ENCODE data around the gene ITGA7.
"Not testable (repeated sequence)": the region's sequence is repeated elsewhere in the genome, so short reads cannot be mapped to it uniquely, and the experiment has no call there.

The ITGA7 gene

GRCh38 chr12:55681142-55682077 lies 26.3 kb downstream of the ITGA7 start:
- DNase-seq (ENCODE audit: low read depth in 2 of 2) = no peak

DNA sequence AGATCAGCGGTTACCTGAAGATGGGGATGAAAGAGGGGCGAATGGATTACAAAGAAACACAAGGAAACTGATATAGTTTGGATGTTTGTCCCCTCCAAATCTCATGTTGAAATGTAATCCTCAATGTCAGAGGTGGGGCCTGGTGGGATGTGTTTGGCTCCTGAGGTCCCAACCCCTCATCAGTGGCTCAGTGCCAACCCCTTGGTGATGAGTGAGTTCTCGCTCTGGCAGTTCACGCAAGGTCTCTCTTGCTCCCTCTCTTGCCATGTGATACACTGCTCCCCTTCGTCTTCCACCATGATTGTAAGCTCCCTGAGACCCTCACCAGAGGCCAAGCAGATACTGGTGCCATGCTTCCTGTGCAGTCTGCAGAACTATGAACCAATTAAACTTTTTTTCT lies 28.0 kb downstream of the ITGA7 start:
- DNase-seq (ENCODE audit: low read depth in 2 of 2) = no peak

GRCh38 chr12:55676707-55677106 lies 31.0 kb downstream of the ITGA7 start:
- no peak for DNase-seq (ENCODE audit: low read depth in 2 of 2)

- no peak for DNase-seq (ENCODE audit: low read depth in 2 of 2)
These were observed 32.0 kb downstream of the ITGA7 start for GRCh38 chr12:55675666-55676065.

- no peak for DNase-seq (ENCODE audit: low read depth in 2 of 2)
These were observed 34.1 kb downstream of the ITGA7 start for GRCh38 chr12:55673638-55674037.

DNA sequence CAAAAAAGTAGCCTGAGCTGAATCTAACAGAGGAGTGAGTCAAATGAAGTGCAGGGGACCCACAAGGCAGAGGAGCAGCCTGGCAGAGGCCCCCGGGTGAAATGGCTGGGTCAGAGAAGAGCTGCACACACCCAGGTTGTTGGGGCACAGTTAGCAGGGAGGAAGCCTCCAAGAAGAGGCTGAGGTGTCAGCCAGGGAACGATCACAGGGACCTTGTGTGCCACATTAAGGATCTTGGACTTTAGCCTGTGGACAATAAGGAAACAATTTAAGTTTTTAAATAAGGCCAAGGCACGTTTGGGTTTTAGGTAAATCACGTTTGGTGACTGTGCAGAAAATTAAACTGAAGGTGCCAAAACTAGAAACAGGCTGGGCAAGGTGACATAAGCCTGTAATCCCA lies 36.0 kb downstream of the ITGA7 start:
- no peak for DNase-seq (ENCODE audit: low read depth in 2 of 2)

- DNase-seq (ENCODE audit: low read depth in 2 of 2) = no peak
These were observed 37.4 kb downstream of the ITGA7 start for GRCh38 chr12:55670276-55670675.

- DNase-seq (ENCODE audit: low read depth in 2 of 2) = no peak
These were observed 41.2 kb downstream of the ITGA7 start for GRCh38 chr12:55666508-55666907.

DNA sequence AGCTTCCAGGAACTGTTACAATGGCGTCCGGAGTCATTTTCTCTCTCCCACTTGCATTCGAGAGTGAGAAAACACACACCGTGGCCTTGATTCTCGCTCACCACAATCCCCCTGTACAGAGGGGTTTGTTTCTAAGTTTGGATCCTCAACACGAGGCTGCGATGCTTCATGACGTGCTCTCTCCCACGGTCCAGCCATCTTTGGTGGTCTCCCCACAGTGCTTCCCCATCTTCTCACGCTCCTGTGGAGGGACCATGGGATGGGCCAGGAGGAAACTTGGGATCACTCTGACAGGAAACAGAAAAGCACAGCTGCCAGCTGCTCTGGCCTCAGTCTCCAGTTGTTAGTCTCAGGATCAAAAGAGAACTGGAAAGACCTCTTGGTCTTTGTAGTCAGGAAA lies 42.9 kb downstream of the ITGA7 start:
- DNase-seq (ENCODE audit: low read depth in 2 of 2) = no peak

DNA sequence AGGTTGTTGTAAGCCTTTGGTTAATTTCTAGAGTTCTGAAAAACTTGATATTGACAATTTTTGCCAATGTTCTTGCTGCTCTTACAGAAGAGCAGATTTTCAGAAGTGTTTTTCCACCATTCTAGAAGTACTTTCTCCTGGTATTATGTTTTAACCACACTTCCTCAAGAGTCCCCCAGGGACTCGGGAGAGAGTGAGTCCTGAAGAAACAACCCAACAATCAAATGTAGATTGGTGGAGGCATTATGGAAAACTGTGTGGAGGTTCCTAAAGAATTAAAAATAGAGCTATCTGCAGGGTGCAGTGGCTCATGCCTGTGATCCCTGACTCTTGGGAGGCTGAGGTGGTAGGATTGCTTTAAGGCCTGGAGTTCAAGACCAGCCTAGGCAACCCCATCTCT lies 44.3 kb downstream of the ITGA7 start:
- no peak for DNase-seq (ENCODE audit: low read depth in 2 of 2)

- DNase-seq (ENCODE audit: low read depth in 2 of 2) = no peak
These were observed 48.0 kb downstream of the ITGA7 start for GRCh38 chr12:55659486-55660385.

DNA sequence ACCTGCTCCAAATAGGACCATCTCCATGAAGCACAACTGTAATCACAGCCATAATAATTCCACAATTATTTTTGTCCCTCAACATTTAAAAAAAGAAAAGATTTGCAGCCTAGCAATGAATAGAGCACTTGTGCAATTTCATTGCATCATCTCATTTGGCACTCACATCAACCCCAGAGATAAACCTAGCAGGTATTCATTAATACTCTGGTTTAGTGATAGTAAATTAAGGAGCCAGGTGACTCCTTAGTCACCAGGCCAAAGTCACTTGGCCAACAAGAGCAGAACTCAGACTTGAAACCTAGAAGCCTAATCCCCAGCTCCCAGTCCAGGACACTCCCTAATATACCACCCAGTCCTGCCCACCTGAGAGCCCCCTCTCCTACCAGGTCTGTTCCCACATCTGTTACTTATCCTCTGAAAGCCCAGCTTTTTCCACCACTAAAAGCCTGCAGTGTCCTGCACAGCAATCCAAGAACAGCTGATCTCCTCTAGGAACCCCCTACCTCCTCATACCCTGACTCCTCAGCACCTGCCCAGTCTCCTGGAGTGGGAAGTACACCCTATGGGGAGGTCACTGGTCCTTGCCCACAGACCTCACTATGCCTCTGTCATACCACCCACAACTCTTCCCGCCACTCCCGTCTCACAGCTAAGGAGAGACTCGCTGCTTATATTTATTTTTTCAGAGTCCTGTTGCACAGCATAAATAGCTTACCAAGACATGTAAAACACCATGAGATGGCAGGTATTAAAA lies 48.9 kb downstream of the ITGA7 start:
- DNase-seq (ENCODE audit: low read depth in 2 of 2) = no peak

- no peak for DNase-seq (ENCODE audit: low read depth in 2 of 2)
These were observed 49.5 kb downstream of the ITGA7 start for GRCh38 chr12:55658212-55658611.

- DNase-seq (ENCODE audit: low read depth in 2 of 2) = no peak
These were observed 50.5 kb downstream of the ITGA7 start for GRCh38 chr12:55657212-55657611.

GRCh38 chr12:55654511-55655214 lies 53.0 kb downstream of the ITGA7 start:
- DNase-seq (ENCODE audit: low read depth in 2 of 2) = no peak

DNA sequence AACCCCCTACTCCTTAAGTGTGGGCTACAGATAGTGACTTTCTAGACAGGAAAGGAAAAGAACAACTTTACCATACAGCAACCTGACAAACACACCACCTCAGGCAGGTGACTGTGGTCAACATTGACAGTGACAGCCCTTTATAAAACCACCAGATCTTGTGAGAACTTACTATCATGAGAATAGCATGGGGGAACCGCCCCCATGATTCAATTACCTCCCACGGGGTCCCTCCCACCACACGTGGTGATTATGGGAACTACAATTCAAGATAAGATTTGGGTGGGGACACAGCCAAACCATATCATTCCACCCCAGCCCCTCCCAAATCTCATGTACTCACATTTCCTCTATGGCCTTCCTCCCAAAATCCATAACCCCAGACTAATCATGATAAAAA lies 54.7 kb downstream of the ITGA7 start:
- no peak for DNase-seq (ENCODE audit: low read depth in 2 of 2)

- peak in 1 of 2 experiments; percentile 17 for DNase-seq (ENCODE audit: low read depth in 2 of 2)
These were observed 55.4 kb downstream of the ITGA7 start for GRCh38 chr12:55652352-55652751.

DNA sequence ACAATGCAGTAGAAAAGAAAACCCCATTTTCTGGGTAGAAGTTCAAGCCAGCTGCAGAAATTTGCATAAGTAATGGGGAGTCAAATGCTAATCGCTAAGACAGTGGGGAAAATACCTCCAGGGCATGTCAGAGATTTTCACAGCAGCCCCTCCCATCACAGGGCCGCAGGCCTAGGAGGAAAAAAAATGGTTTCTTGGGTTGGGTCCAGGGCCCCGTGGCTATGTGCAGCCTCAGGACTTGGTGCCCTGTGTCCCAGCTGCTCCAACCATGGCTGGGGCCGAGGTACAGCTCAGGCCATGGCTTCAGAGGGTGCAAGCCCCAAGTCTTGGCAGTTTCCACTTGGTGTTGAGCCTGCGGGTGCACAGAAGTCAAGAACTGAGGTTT lies 56.4 kb downstream of the ITGA7 start:
- DNase-seq (ENCODE audit: low read depth in 2 of 2) = no peak

GRCh38 chr12:55650620-55651298 lies 56.9 kb downstream of the ITGA7 start:
- DNase-seq (ENCODE audit: low read depth in 2 of 2) = not testable (repeated sequence)

GRCh38 chr12:55647027-55647426 lies 60.7 kb downstream of the ITGA7 start:
- DNase-seq (ENCODE audit: low read depth in 2 of 2) = no peak

- DNase-seq (ENCODE audit: low read depth in 2 of 2) = no peak
These were observed 63.1 kb downstream of the ITGA7 start for GRCh38 chr12:55644591-55644990.
